ENCODE measurements around the gene EPB41. TPM values are rescaled to one million over a fixed set of nuclear protein-coding genes. Genes with fewer than 3 reads are reported as not detected.

The EPB41 gene
- total and polyA plus RNA-seq, 4 donors, result 10.7 to 189 (median 38.1) TPM

DNA sequence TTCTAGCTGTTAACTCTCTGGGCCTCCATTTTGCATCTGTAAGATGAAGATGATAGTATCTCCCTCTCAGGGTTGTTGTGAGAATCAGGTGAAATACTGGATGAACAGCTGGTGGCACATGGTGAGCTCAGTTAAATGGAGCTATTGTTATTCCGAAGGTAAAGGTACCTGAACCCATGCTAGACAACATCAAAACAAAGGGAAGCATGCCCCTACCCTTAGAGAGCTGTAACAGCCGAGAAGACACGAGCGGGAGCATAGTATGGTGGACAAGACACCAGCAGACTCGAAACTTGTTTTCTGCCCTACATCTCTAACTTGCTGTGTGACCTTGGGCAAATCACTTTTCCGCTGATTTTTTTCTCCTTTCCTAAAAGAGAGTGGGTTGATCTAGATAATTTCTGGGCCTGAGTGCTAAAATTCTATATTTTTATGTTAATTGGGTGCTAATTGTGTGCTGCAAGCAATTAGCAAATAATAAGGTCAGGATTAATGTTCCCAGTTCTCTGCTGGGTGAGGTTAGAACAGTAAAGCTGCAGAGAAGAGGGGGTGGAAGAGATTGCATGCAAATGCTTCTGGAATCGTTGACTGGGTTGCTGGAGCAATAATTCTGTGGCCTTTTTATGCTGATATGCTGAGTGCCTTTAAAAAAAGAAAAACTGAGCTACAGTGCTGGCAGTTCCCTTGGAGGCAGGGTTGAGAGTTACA lies 198.5 kb downstream of the EPB41 start:
- WGBS, result 91% methylated on average over 7 of the region's 7 CpGs
- Histone ChIP-seq H3K27ac (ENCODE audit: low read depth in 1 of 2, low read length in 2 of 2) (no peak overlapping the region), H3K4me3 (ENCODE audit: low read depth in 1 of 3, low read length in 3 of 3) (no peak overlapping the region), H3K36me3 (ENCODE audit: control insufficient read depth in 4 of 4, insufficient read depth in 3 of 4, low read depth in 1 of 4, low read length in 3 of 4) (peaks cover 0 to 32% (median 14%) of the 10 kb centered on the region in 4 donors), H3K4me1 (ENCODE audit: control insufficient read depth in 4 of 4, insufficient read depth in 4 of 4, low read length in 3 of 4) (peaks cover 0 to 5% (median 4%) of the 10 kb centered on the region in 4 donors), H3K9ac (ENCODE audit: low read depth in 1 of 2, low read length in 2 of 2) (no peak overlapping the region), H3K9me3 (ENCODE audit: control insufficient read depth in 4 of 4, low read length in 3 of 4) (no peaks in the 10 kb centered on the region), H3K27me3 (ENCODE audit: control insufficient read depth in 4 of 4, insufficient read depth in 4 of 4, low read length in 3 of 4) (no peaks in the 10 kb centered on the region)
- DNase-seq (ENCODE audit: low spot score), result no peak
- no peak for TF ChIP-seq YY1 (IDR thresholded peaks at IDR 0.05)
- TF ChIP-seq, protein P1, sequence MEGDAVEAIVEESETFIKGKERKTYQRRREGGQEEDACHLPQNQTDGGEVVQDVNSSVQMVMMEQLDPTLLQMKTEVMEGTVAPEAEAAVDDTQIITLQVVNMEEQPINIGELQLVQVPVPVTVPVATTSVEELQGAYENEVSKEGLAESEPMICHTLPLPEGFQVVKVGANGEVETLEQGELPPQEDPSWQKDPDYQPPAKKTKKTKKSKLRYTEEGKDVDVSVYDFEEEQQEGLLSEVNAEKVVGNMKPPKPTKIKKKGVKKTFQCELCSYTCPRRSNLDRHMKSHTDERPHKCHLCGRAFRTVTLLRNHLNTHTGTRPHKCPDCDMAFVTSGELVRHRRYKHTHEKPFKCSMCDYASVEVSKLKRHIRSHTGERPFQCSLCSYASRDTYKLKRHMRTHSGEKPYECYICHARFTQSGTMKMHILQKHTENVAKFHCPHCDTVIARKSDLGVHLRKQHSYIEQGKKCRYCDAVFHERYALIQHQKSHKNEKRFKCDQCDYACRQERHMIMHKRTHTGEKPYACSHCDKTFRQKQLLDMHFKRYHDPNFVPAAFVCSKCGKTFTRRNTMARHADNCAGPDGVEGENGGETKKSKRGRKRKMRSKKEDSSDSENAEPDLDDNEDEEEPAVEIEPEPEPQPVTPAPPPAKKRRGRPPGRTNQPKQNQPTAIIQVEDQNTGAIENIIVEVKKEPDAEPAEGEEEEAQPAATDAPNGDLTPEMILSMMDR (IDR thresholded peaks at IDR 0.05; ENCODE audit: low read depth, low read length, missing input control), result no peak

DNA sequence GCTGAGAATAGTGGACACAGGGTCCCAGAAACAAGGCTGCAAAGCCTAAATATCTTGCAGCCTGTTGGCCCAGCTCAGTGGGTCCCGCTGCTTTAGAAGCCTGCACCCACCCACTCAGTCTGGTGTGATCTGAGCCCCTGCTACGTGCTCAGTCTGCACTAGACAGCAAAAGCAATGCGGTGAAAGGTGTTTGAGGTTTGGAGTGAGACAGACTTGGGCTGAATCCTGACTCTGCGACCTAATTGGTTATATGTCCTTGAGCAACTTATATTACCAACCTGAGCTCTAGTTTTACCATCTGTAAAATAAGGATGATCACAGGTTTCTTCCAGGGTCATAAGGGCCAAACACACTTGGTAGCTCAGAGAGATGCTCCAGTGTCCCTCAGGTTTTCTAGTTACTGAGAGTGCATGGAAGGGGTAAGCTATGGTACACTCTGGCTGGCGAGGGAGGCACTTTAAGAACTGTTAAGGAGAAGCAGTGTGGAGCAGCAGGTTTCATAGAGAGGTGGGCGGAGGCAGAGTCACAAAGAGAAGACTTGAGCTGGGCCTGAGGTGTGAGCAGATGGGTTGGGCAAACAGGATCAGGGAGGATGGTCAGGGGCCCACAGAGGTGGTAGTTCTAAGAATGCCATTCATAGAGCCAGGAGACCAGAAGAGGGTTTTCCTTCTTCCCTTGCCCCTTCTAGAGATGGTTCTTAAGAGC lies 199.2 kb downstream of the EPB41 start:
- TF ChIP-seq GABPA (IDR thresholded peaks at IDR 0.05 in 1 of 2, conservative IDR thresholded peaks at IDR 0.05 in 1 of 2) (no peak), SP1 (IDR thresholded peaks at IDR 0.05) (no peak), HNF4A (conservative IDR thresholded peaks at IDR 0.05) (no peak), TAF1 (conservative IDR thresholded peaks at IDR 0.05) (no peak), RXRA (IDR thresholded peaks at IDR 0.05) (no peak), JUND (IDR thresholded peaks at IDR 0.05) (no peak)
- TF ChIP-seq, protein P2, sequence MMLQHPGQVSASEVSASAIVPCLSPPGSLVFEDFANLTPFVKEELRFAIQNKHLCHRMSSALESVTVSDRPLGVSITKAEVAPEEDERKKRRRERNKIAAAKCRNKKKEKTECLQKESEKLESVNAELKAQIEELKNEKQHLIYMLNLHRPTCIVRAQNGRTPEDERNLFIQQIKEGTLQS (IDR thresholded peaks at IDR 0.05), result no peak
- TF ChIP-seq, protein P3, sequence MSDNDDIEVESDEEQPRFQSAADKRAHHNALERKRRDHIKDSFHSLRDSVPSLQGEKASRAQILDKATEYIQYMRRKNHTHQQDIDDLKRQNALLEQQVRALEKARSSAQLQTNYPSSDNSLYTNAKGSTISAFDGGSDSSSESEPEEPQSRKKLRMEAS (IDR thresholded peaks at IDR 0.05), result no peak
- TF ChIP-seq, protein P4, sequence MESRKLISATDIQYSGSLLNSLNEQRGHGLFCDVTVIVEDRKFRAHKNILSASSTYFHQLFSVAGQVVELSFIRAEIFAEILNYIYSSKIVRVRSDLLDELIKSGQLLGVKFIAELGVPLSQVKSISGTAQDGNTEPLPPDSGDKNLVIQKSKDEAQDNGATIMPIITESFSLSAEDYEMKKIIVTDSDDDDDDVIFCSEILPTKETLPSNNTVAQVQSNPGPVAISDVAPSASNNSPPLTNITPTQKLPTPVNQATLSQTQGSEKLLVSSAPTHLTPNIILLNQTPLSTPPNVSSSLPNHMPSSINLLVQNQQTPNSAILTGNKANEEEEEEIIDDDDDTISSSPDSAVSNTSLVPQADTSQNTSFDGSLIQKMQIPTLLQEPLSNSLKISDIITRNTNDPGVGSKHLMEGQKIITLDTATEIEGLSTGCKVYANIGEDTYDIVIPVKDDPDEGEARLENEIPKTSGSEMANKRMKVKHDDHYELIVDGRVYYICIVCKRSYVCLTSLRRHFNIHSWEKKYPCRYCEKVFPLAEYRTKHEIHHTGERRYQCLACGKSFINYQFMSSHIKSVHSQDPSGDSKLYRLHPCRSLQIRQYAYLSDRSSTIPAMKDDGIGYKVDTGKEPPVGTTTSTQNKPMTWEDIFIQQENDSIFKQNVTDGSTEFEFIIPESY (IDR thresholded peaks at IDR 0.05), result no peak
- TF ChIP-seq, protein P5, sequence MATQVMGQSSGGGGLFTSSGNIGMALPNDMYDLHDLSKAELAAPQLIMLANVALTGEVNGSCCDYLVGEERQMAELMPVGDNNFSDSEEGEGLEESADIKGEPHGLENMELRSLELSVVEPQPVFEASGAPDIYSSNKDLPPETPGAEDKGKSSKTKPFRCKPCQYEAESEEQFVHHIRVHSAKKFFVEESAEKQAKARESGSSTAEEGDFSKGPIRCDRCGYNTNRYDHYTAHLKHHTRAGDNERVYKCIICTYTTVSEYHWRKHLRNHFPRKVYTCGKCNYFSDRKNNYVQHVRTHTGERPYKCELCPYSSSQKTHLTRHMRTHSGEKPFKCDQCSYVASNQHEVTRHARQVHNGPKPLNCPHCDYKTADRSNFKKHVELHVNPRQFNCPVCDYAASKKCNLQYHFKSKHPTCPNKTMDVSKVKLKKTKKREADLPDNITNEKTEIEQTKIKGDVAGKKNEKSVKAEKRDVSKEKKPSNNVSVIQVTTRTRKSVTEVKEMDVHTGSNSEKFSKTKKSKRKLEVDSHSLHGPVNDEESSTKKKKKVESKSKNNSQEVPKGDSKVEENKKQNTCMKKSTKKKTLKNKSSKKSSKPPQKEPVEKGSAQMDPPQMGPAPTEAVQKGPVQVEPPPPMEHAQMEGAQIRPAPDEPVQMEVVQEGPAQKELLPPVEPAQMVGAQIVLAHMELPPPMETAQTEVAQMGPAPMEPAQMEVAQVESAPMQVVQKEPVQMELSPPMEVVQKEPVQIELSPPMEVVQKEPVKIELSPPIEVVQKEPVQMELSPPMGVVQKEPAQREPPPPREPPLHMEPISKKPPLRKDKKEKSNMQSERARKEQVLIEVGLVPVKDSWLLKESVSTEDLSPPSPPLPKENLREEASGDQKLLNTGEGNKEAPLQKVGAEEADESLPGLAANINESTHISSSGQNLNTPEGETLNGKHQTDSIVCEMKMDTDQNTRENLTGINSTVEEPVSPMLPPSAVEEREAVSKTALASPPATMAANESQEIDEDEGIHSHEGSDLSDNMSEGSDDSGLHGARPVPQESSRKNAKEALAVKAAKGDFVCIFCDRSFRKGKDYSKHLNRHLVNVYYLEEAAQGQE (IDR thresholded peaks at IDR 0.05), result no peak
- Histone ChIP-seq H3K27me3 (ENCODE audit: control insufficient read depth in 4 of 4, insufficient read depth in 4 of 4, low read length in 3 of 4) (no peaks in the 10 kb centered on the region), H3K4me3 (ENCODE audit: low read depth in 1 of 3, low read length in 3 of 3) (no peak overlapping the region), H3K9me3 (ENCODE audit: control insufficient read depth in 4 of 4, low read length in 3 of 4) (no peaks in the 10 kb centered on the region), H3K27ac (ENCODE audit: low read depth in 1 of 2, low read length in 2 of 2) (no peak overlapping the region), H3K4me1 (ENCODE audit: control insufficient read depth in 4 of 4, insufficient read depth in 4 of 4, low read length in 3 of 4) (peaks cover 0 to 5% (median 4%) of the 10 kb centered on the region in 4 donors), H3K9ac (ENCODE audit: low read depth in 1 of 2, low read length in 2 of 2) (no peak overlapping the region), H3K36me3 (ENCODE audit: control insufficient read depth in 4 of 4, insufficient read depth in 3 of 4, low read depth in 1 of 4, low read length in 3 of 4) (peaks cover 0 to 32% (median 15%) of the 10 kb centered on the region in 4 donors)
- 73% methylated on average over 6 of the region's 6 CpGs for WGBS
- no peak for DNase-seq (ENCODE audit: low spot score)

All from liver (tissue), 9 donors.